Measurements from ENCODE around the gene TMEM98.

TMEM98 gene

GRCh38 chr17:32936186-32936893 lies 8.4 kb downstream of the TMEM98 start:
- no peak for TF ChIP-seq CTCF (IDR thresholded peaks at IDR 0.05; ENCODE audit: low read depth, low read length)
- DNase-seq (ENCODE audit: extremely low read depth, low read depth), result no peak

- DNase-seq (ENCODE audit: extremely low read depth, low read depth), result no peak
- TF ChIP-seq CTCF (IDR thresholded peaks at IDR 0.05; ENCODE audit: low read depth, low read length), result peak; percentile 70
Observed at GRCh38 chr17:32936894-32937500, 9.0 kb downstream of the TMEM98 start.

- TF ChIP-seq CTCF (IDR thresholded peaks at IDR 0.05; ENCODE audit: low read depth, low read length), result no peak
- no peak for DNase-seq (ENCODE audit: extremely low read depth, low read depth)
Observed at GRCh38 chr17:32940706-32941390, 12.9 kb downstream of the TMEM98 start.

GRCh38 chr17:32941419-32942032 lies 13.6 kb downstream of the TMEM98 start:
- TF ChIP-seq CTCF (IDR thresholded peaks at IDR 0.05; ENCODE audit: low read depth, low read length), result peak; percentile 25
- no peak for DNase-seq (ENCODE audit: extremely low read depth, low read depth)

GRCh38 chr17:32943206-32943605 lies 15.3 kb downstream of the TMEM98 start:
- no peak for DNase-seq (ENCODE audit: extremely low read depth, low read depth)
- no peak for TF ChIP-seq CTCF (IDR thresholded peaks at IDR 0.05; ENCODE audit: low read depth, low read length)

GRCh38 chr17:32943647-32944191 lies 15.8 kb downstream of the TMEM98 start:
- DNase-seq (ENCODE audit: extremely low read depth, low read depth), result peak; percentile 84
- TF ChIP-seq CTCF (IDR thresholded peaks at IDR 0.05; ENCODE audit: low read depth, low read length), result no peak

All from AG09319 (cell line).